PFSK-1 (cell line): ENCODE data around the gene SDK1.

Experiments
- FOXP2 ChIP-seq: optimal IDR thresholded peaks from 2 replicates; pipeline ENCODE3; 2011; ENCODE audit warnings: borderline replicate concordance, control low read depth, inconsistent platforms; ENCODE audit not compliant: insufficient read depth; ENCODE audit errors: extremely low read length, extremely low read depth
- POLR2AphosphoS5 ChIP-seq: IDR thresholded peaks from 2 replicates; pipeline ENCODE4 v1.6.1; 2012; ENCODE audit warnings: low read depth, mild to moderate bottlenecking, control low read depth, low read length, moderate library complexity
- REST ChIP-seq, 2 experiments: IDR thresholded peaks; 2 replicates each; pipeline versions ENCODE4 v1.6.1 to v1.8.0; 2011 to 2012; ENCODE audit warnings: low read depth in 2 of 2, low read length in 2 of 2, control low read depth in 1 of 2, inconsistent platforms in 1 of 2, mild to moderate bottlenecking in 1 of 2, moderate library complexity in 1 of 2; ENCODE audit not compliant: insufficient read depth in 1 of 2
- SIN3A ChIP-seq: IDR thresholded peaks from 2 replicates; pipeline ENCODE4 v1.6.1; 2012; ENCODE audit warnings: mild to moderate bottlenecking, low read length, moderate library complexity, borderline replicate concordance; ENCODE audit not compliant: insufficient read depth
- TAF1 ChIP-seq: IDR thresholded peaks from 2 replicates; pipeline ENCODE4 v1.6.1; 2012; ENCODE audit warnings: low read length, control low read depth, borderline replicate concordance; ENCODE audit not compliant: insufficient read depth

Gene SDK1

GRCh38 chr7:4208586-4208985 is 907.5 kb downstream of the SDK1 start:
- TF ChIP-seq SIN3A (no peak), FOXP2 (no peak), REST (IDR thresholded peaks at IDR 0.05; ENCODE audit: insufficient read depth in 1 of 2, low read depth in 2 of 2, low read length in 2 of 2) (no peak), TAF1 (no peak), POLR2AphosphoS5 (no peak)

- TF ChIP-seq FOXP2 (no peak), POLR2AphosphoS5 (no peak), SIN3A (no peak), REST (IDR thresholded peaks at IDR 0.05; ENCODE audit: insufficient read depth in 1 of 2, low read depth in 2 of 2, low read length in 2 of 2) (no peak), TAF1 (no peak)
These were observed 908.1 kb downstream of the SDK1 start for GRCh38 chr7:4209126-4209525.

- TF ChIP-seq POLR2AphosphoS5 = no peak
- TF ChIP-seq REST (IDR thresholded peaks at IDR 0.05; ENCODE audit: insufficient read depth in 1 of 2, low read depth in 2 of 2, low read length in 2 of 2) = no peak
- TF ChIP-seq TAF1 = no peak
These were observed 908.9 kb downstream of the SDK1 start for GRCh38 chr7:4209966-4210365.

GRCh38 chr7:4210821-4211220 is 909.8 kb downstream of the SDK1 start:
- TF ChIP-seq POLR2AphosphoS5 (no peak), REST (IDR thresholded peaks at IDR 0.05; ENCODE audit: insufficient read depth in 1 of 2, low read depth in 2 of 2, low read length in 2 of 2) (no peak), FOXP2 (no peak), TAF1 (no peak), SIN3A (no peak)

GRCh38 chr7:4211261-4211660 is 910.2 kb downstream of the SDK1 start:
- TF ChIP-seq POLR2AphosphoS5 = no peak
- TF ChIP-seq TAF1 = no peak
- TF ChIP-seq FOXP2 = no peak
- no peak for TF ChIP-seq REST (IDR thresholded peaks at IDR 0.05; ENCODE audit: insufficient read depth in 1 of 2, low read depth in 2 of 2, low read length in 2 of 2)
- TF ChIP-seq SIN3A = no peak
